ENCODE results near the gene PDE6A.

DNA sequence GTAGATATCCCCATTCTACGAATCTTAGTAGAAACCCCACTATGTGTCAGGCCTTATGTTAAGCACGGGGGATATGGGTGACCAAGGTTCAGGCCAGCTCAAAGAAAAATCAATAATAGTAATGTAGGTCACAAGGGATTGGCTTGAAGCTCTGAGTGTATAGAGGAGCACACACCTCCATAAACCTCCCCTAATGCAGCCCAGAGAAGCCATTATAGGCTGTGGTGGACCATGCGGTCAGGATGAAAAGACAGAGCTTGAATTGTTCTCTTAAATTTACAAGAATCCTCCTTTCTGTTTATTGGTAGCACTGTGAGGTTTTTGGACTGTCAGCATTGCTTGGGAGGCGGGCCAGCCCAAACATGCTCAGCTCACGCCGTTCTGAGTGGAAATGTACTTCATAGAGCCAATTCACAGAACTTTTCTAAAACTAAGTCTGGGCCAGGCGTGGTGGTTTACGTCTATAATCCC, 9.1 kb downstream of the PDE6A start:
- no peak for TF ChIP-seq KLF16 (tag by site-specific recombination; IDR thresholded peaks at IDR 0.05)
- TF ChIP-seq ZNF274 (IDR thresholded peaks at IDR 0.05; ENCODE audit: low read length) = no peak
- TF ChIP-seq ZNF274 (tag by site-specific recombination; IDR thresholded peaks at IDR 0.05; ENCODE audit: borderline replicate concordance) = no peak
- no peak for TF ChIP-seq FEZF1 (tag by site-specific recombination; IDR thresholded peaks at IDR 0.05)
- TF ChIP-seq GLI2 (tag by site-specific recombination; IDR thresholded peaks at IDR 0.05; ENCODE audit: borderline replicate concordance, low read depth) = no peak
- TF ChIP-seq ZNF121 (tag by site-specific recombination; IDR thresholded peaks at IDR 0.05) = no peak
- TF ChIP-seq ZSCAN30 (tag by site-specific recombination; IDR thresholded peaks at IDR 0.05) = no peak
- no peak for TF ChIP-seq ZNF560 (tag by site-specific recombination; IDR thresholded peaks at IDR 0.05; ENCODE audit: borderline replicate concordance)
- TF ChIP-seq, protein P1, sequence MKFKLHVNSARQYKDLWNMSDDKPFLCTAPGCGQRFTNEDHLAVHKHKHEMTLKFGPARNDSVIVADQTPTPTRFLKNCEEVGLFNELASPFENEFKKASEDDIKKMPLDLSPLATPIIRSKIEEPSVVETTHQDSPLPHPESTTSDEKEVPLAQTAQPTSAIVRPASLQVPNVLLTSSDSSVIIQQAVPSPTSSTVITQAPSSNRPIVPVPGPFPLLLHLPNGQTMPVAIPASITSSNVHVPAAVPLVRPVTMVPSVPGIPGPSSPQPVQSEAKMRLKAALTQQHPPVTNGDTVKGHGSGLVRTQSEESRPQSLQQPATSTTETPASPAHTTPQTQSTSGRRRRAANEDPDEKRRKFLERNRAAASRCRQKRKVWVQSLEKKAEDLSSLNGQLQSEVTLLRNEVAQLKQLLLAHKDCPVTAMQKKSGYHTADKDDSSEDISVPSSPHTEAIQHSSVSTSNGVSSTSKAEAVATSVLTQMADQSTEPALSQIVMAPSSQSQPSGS (tag by site-specific recombination; IDR thresholded peaks at IDR 0.05; ENCODE audit: low read depth) = no peak

Data from HEK293 (cell line).